DND-41 (cell line): Measurements from ENCODE around the gene TSEN15.

Source experiments
- EZH2 ChIP-seq: IDR thresholded peaks from 3 replicates; pipeline ENCODE4 v1.6.1; 2012; ENCODE audit warnings: borderline replicate concordance, low read depth, mild to moderate bottlenecking, moderate library complexity, low read length, inconsistent platforms; ENCODE audit not compliant: severe bottlenecking
- TF ChIP-seq, protein P1 (sequence below): IDR thresholded peaks from 2 replicates; pipeline ENCODE4 v1.5.1; 2012; ENCODE audit warnings: borderline replicate concordance, low read length, moderate library complexity, mild to moderate bottlenecking; ENCODE audit not compliant: poor library complexity, severe bottlenecking; ENCODE audit errors: extremely low read depth

GRCh38 chr1:184068354-184068753, 16.8 kb downstream of the TSEN15 start:
- TF ChIP-seq, protein P1, sequence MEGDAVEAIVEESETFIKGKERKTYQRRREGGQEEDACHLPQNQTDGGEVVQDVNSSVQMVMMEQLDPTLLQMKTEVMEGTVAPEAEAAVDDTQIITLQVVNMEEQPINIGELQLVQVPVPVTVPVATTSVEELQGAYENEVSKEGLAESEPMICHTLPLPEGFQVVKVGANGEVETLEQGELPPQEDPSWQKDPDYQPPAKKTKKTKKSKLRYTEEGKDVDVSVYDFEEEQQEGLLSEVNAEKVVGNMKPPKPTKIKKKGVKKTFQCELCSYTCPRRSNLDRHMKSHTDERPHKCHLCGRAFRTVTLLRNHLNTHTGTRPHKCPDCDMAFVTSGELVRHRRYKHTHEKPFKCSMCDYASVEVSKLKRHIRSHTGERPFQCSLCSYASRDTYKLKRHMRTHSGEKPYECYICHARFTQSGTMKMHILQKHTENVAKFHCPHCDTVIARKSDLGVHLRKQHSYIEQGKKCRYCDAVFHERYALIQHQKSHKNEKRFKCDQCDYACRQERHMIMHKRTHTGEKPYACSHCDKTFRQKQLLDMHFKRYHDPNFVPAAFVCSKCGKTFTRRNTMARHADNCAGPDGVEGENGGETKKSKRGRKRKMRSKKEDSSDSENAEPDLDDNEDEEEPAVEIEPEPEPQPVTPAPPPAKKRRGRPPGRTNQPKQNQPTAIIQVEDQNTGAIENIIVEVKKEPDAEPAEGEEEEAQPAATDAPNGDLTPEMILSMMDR = no peak
- no peak for TF ChIP-seq EZH2
